ENCODE measurements around the gene DENND2A.
A peak's percentile ranks its signal among the peaks of the same experiment; 100 is the strongest.
"Not testable (repeated sequence)": the region's sequence is repeated elsewhere in the genome, so short reads cannot be mapped to it uniquely, and the experiment has no call there.

The DENND2A gene

GRCh38 chr7:140646931-140647647, 6.5 kb upstream of the DENND2A start:
- DNase-seq (ENCODE audit: low read depth, low spot score) = no peak

DNA sequence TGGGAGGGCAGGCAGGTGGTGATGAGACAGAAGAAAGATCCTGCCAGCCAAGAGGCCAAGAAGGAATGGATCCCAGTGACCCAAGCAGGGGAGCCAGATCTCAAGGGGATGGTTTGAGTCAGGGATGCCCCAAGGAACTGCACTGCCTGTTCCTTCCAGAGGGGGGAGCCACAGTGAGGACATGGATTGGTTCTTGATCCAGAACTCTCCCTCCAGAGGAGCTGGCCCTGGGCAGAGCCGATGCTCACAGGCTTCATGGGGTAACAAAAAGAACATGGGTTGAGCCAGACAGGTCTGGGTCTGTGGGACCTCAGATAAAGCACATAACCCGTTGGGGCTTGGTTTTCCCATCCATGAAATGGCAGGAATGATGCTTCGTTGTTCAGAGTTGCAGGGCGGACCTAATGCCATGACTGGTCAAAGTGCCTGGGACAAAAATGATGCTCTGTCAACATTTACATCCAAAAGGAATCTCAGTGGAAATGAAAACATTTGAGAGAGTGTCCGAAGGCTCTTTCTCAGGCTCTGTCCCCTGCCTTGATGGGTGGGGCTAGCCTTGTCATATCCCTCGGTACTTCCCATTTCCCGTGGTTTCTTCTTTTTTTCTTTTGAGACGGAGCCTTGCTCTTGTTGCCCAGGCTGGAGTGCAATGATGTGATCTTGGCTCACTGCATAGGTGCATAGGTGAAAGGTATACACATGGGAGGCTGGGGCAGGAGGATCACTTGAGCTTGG, 4.7 kb upstream of the DENND2A start:
- DNase-seq (ENCODE audit: low read depth, low spot score) = no peak

- DNase-seq (ENCODE audit: low read depth, low spot score) = not testable (repeated sequence)
Measured at GRCh38 chr7:140644761-140645160, 4.1 kb upstream of the DENND2A start.

DNA sequence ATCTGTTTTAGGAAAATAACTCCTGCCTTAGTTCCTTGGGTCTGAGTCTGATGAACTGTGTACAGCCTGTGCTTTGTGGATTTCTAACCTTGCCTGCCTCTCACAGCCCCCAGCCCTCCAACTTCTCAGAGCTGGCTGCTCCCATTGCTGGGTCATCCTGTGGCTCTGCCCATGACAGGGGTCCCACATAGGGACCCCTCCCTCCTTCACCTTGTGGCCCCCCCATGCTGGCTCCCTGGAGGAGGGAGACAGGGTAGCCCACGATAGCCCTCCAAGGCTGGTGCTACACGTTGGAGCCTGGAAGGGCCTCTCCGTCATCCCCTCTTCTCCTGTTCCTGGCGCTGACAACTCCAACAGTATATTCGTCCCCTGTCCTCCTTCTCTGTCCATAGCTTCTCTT, 2.8 kb upstream of the DENND2A start:
- no peak for DNase-seq (ENCODE audit: low read depth, low spot score)

GRCh38 chr7:140641524-140642195, 1.0 kb upstream of the DENND2A start:
- DNase-seq (ENCODE audit: low read depth, low spot score) = no peak

DNA sequence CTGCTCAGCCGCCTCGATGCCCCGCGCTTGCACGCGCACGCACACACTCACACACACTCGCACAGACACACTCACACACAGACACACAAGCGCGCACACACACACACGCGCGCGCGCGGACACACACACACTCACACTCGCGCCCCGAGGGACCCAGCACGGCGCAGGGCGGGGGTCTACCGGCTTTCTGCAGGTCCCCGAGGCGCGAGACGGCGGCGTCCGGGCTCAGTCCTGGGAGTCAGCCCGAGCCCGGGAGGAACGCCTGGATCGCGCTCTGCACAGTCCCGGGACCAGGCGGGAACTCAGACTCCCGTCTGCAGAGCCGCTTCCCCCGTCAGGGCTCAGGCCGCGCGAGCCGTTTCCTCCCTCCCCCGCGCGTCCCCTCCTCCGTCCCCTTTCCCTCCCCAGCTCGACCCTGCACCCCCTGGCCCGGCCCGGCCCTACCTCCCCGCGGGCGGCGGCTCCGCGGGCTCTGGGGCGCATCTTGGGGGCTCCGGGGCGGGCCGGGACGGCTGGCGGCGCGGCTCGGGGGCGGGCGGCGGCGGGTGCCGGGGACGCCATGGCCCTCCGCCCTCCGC, 464 bp downstream of the DENND2A start:
- no peak for DNase-seq (ENCODE audit: low read depth, low spot score)

DNA sequence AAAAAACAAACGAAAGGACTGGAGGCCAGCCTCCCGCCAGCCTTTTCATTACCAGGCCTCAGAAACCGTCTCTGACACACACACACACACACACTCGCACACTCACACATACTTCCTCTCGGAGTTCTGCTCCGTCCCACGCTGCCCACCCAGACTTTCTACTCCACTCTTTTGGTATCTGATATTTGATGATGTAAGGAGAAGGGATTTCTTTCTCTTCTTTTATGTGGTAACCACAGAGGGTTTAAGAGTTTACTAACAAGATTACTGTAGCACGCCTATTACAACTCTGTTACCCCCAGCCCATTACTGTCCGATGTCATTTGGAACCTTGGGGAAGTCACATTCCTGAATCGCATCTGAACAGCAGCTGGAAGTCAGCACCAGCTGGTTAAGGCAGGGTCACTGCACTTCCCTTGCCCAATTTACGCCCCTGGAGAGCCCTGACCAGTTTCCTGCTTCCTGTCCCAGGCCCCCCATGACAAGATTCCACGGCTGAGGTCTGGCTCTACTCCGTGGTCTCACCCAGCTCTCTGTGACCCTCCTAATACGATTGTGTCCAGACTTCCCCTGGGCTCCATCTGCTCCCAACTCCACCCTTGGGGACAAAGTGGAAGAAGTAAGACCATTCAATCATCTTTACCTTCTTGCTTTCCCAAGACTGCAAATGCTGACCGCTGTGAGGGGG, 1.1 kb downstream of the DENND2A start:
- DNase-seq (ENCODE audit: low read depth, low spot score) = no peak

DNA sequence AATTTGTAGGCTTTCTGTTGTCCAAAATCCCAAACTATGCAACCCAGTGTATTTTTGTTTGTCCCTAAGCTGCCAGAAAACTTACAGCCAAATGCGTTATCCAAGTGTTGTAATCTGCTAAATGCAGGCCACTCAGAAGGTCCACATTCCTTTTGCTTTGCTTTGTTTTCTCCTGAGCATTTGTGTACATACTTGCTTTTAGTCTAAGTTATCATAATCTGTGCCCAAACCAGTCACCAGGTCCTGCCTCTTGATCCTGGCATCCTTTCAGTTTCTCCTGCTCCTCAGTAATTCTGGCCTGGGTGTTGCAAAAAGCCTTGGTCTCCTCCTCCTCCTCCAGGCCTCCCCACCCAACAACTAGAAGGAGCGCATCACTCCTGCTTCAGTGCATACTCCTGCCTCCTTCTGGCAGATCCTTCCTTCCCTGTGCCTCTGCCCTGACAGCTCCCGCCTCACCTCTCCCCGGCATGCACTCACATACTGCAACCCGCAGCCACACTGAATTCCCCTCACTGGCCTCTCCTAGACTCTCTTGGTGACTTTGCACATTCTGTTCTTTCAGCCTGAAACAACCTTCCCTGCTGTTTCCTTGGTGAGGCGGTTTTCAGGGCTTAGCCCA, 2.3 kb downstream of the DENND2A start:
- no peak for DNase-seq (ENCODE audit: low read depth, low spot score)

GRCh38 chr7:140637400-140637799, 3.2 kb downstream of the DENND2A start:
- DNase-seq (ENCODE audit: low read depth, low spot score) = no peak

DNA sequence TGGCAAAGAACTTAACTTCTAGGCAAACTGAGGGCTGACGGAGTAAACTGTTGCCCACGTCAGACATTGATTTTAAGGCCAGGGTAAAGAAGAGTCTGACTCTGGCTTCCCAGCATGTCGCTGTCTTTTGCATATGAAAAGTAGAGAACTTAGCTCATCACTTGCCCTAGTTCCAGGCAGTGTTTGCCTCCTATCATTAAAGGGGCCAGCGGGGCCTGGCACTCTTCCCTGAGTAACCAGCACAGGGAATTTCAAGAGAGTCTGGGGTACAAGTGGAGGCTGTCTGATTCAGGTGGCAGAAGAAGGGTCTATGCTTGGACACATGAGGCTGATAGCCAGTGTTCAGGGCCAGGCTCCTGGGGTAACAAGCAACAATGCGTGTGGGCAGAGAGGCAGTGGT, 4.8 kb downstream of the DENND2A start:
- no peak for DNase-seq (ENCODE audit: low read depth, low spot score)

- DNase-seq (ENCODE audit: low read depth, low spot score) = no peak
Measured at GRCh38 chr7:140635345-140635744, 5.3 kb downstream of the DENND2A start.

DNA sequence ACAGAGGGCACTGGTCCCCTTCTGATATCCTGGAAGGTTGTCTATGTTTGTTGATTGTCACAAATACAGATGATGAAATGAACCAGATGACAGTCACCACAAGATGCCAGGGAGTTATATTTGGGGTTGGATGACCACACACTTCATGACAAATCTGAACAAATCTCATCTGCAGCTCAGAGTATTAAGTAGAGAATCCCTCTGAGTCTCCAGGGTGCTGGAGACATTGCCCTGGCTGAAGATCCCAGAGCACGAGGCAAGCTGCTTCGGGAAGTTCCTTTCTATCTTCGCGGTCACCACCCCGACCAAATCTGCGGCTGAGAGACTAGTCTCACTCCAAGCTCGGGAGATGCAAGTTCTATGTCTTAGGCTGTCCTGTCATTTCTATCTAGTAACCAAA, 9.0 kb downstream of the DENND2A start:
- DNase-seq (ENCODE audit: low read depth, low spot score) = no peak

DNA sequence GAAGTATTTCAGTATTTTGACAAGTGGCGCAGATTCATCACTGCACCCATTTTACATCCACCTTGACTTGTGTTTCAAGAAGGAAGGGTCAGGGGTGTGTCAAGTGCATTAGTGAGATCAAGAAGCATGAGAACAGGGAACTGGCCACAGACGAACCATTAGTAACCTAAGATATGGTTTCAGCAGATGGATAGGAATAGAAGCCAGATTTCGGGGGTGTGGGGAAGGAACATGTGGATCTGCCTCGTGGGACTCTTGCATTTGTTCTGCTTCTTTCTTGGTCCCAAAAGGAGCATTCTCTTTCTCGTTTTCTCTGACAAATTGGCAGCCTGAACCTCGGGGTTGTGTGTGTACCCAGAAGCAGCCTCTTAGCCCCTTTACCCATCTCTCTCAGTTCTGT, 9.6 kb downstream of the DENND2A start:
- no peak for DNase-seq (ENCODE audit: low read depth, low spot score)

DNA sequence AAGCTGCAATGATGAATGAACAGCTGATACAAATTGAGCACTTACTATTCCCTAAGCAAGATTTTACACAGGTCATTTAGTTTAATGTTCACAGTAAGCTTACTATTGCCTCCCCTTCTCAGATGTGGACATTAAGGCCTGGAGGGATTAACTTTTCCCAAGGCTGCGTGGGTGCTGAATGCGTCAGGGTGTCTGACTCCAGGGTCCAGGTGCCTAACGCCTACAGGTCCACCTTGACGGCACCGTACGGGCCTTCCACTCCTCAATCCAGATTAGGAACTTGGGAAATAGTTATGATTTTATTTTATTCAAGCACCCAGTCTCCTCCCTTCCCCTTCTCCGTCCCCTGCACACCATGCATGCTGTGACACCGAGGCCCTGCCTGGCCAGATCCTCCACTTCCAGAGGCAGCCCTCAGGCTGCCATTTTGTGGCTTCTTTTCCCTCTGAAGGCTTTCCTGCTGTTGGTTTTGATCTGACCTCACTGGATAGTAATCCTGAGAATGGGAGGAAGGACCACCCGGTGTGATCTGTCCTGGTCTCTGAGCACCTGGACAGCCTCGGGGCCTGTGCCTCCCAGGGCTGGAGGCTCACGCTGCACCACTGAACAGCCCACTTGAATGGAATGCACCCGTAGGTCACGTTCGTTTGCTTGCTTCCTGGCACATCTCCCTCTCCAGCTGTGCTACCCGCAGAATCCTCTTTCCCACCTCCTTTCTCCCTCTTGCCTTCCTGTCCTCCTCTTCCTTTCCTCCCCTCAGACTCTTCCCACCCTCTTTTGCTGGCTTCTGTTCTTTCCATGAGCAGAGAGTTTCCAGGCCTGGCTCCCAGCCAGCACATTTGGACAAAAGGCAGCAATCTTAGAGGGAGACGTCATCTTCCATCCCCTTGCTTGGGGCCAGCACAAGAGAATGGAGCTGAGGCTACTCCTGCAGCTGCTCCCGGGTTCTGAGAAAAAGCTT, 14.4 kb downstream of the DENND2A start:
- peak; percentile 93 for DNase-seq (ENCODE audit: low read depth, low spot score)

GRCh38 chr7:140625192-140625558, 15.4 kb downstream of the DENND2A start:
- not testable (repeated sequence) for DNase-seq (ENCODE audit: low read depth, low spot score)

GRCh38 chr7:140624392-140625191, 16.0 kb downstream of the DENND2A start:
- DNase-seq (ENCODE audit: low read depth, low spot score) = peak; percentile 57

DNA sequence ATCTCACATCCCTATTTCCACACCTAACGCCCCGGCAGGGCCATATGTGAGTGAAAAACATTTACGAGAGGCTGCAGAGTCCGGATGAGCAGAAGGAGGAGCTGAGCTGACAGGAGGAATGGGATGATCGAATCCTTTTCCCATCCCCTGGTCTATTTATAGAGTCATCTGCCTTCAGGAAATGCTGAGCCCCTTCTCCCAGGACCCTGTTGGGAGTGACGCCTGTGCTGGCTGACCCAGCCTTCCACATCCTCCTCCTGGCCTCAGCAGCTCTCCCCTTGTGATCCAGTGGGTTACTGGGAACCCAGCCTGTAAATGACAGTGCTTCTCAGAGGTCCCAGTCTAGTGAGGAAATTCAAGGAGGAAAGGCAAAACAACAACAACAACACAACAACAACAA, 16.6 kb downstream of the DENND2A start:
- DNase-seq (ENCODE audit: low read depth, low spot score) = peak; percentile 84

DNA sequence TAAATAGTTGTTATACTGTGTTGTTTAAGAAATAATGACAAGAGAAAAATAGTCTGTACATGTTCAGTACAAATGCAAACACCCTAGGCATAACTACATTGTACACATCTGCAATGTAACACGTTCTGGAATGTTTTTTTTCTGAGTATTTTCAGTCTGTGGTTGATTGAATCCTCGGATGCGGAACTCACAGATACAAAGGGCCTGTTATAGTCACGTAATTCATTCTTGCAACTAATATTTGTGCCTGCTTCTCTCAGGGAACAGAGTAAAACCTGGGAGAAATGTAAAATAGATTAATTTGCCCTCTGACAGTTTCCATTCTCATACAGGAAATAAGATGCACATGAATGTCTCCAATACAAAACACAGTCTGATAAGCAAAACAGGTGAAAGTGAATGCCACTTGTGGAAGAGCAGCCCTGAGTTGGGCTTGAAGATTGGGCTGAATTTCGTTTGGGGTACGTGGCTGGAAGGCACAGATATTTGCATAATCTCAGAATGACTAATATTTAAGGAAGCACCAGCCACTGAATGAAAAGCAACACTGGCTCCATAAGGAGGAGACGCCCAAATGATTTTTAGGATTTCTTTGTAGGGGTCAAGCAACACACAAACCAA, 19.1 kb downstream of the DENND2A start:
- no peak for DNase-seq (ENCODE audit: low read depth, low spot score)

Measured in brain pericyte (primary cell).